Thyroid gland (tissue), 4 donors: ENCODE measurements around the gene GALNTL6. TPM values are rescaled to one million over a fixed set of nuclear protein-coding genes. Genes with fewer than 3 reads are reported as not detected.
"Not testable (repeated sequence)": the region's sequence is repeated elsewhere in the genome, so short reads cannot be mapped to it uniquely, and the experiment has no call there.

Experiments used
- DNase-seq, 2 donors: peaks; one replicate each; pipeline ENCODE4 v3.0.0-alpha.2; 2019
- H3K27ac ChIP-seq, 3 donors: fragments of 200-600 bp; sonication (generic); 1 replicate in 2 of 3; 2 replicates in 1 of 3; pipeline ENCODE4 v1.5.1; 2016 to 2019; ENCODE audit warnings: mild to moderate bottlenecking in 1 of 3, moderate library complexity in 1 of 3
- H3K27me3 ChIP-seq: fragments of 200-600 bp; sonication (generic); one replicate; pipeline ENCODE4 v1.5.1; 2019
- H3K36me3 ChIP-seq, 2 donors: fragments of 200-600 bp; sonication (generic); one replicate each; pipeline ENCODE4 v1.5.1; 2016 to 2019
- H3K4me1 ChIP-seq, 2 donors: fragments of 200-600 bp; sonication (generic); one replicate each; pipeline ENCODE4 v1.5.1; 2017 to 2019
- H3K4me3 ChIP-seq, 3 donors: fragments of 200-600 bp; sonication (generic); replicated peaks in 1 of 3; 1 replicate in 2 of 3; 2 replicates in 1 of 3; pipeline ENCODE4 v1.5.1; 2016; ENCODE audit warnings: mild to moderate bottlenecking in 1 of 3
- H3K9me3 ChIP-seq: fragments of 200-600 bp; sonication (generic); one replicate; pipeline ENCODE4 v1.5.1; 2017
- POLR2A ChIP-seq, 2 donors: fragments of 450-650 bp; IDR thresholded peaks; one replicate each; pipeline ENCODE4 v1.6.1; 2017; ENCODE audit warnings: antibody characterized with exemption in 2 of 2, mild to moderate bottlenecking in 2 of 2, moderate library complexity in 1 of 2
- WGBS, 2 donors: methylation state at CpG; one replicate each; pipeline ENCODE4 v1.1.5; 2017; 5-methylcytosine and 5-hydroxymethylcytosine counted together
- intact Hi-C: fragments of 100-400 bp; cut with DNase I; formaldehyde crosslinking; loops from one replicate; pipeline ENCODE4 v1.15.1; 2023
- total RNA-seq, 4 donors: library from RNA; depleted of rRNA; stranded (reverse); fragments of >200 nt; gene quantifications; one replicate each; pipeline ENCODE4 v1.2.3, GENCODE V29; 2016
- TF ChIP-seq, protein P1 (sequence below), 6 experiments: fragments of 200-600 bp in 3 of 6; fragments of 450-650 bp in 3 of 6; sonication (generic) in 3 of 6; IDR thresholded peaks; one replicate each; pipeline ENCODE4 v1.5.1; 2016 to 2019; ENCODE audit warnings: antibody characterized with exemption in 6 of 6, mild to moderate bottlenecking in 2 of 6, inconsistent platforms in 1 of 6, moderate library complexity in 1 of 6

The GALNTL6 gene
- total RNA-seq, 4 donors from 2014 or later: not detected

- no peaks in the 10 kb centered on the region for H3K27me3 ChIP-seq
- no peaks in the 10 kb centered on the region for H3K4me1 ChIP-seq
- no peak overlapping the region for H3K27ac ChIP-seq
- intact Hi-C loops: no loop called here
- DNase-seq: no peak
- H3K4me3 ChIP-seq: no peak overlapping the region
- no peaks in the 10 kb centered on the region for H3K9me3 ChIP-seq
- TF ChIP-seq, protein P1, sequence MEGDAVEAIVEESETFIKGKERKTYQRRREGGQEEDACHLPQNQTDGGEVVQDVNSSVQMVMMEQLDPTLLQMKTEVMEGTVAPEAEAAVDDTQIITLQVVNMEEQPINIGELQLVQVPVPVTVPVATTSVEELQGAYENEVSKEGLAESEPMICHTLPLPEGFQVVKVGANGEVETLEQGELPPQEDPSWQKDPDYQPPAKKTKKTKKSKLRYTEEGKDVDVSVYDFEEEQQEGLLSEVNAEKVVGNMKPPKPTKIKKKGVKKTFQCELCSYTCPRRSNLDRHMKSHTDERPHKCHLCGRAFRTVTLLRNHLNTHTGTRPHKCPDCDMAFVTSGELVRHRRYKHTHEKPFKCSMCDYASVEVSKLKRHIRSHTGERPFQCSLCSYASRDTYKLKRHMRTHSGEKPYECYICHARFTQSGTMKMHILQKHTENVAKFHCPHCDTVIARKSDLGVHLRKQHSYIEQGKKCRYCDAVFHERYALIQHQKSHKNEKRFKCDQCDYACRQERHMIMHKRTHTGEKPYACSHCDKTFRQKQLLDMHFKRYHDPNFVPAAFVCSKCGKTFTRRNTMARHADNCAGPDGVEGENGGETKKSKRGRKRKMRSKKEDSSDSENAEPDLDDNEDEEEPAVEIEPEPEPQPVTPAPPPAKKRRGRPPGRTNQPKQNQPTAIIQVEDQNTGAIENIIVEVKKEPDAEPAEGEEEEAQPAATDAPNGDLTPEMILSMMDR (IDR thresholded peaks at IDR 0.05): no peak
- no peak for TF ChIP-seq POLR2A (IDR thresholded peaks at IDR 0.05)
- H3K36me3 ChIP-seq: no peaks in the 10 kb centered on the region
- 39 to 49% methylated on average over 15 of the region's 15 CpGs for WGBS, 2 donors
Measured at GRCh38 chr4:172726001-172726423, 912.8 kb downstream of the GALNTL6 start.

DNA sequence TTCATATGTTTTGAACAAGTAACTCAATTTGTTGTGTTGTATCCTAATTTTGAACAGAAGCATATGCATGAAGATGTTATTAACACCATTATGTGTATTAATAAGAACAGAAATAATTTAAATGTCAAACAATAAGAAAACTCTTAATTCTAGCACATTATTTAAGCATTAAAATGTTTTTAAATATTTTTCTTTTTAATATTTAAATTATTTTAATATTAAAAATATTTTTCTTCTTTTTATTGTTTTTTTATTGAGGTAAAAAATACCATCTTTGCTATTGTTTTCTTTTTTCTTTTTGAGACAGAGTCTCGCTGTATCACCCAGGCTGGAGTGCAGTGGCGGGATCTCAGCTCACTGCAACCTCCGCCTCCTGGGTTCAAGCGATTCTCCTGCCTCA lies 914.4 kb downstream of the GALNTL6 start:
- WGBS, 2 donors: 94 to 98% methylated on average over 4 of the region's 4 CpGs
- DNase-seq: no peak
- H3K27ac ChIP-seq: no peak overlapping the region
- H3K36me3 ChIP-seq: no peaks in the 10 kb centered on the region
- H3K9me3 ChIP-seq: no peaks in the 10 kb centered on the region
- TF ChIP-seq POLR2A (IDR thresholded peaks at IDR 0.05): no peak
- TF ChIP-seq, protein P1 (IDR thresholded peaks at IDR 0.05): no peak
- H3K27me3 ChIP-seq: no peaks in the 10 kb centered on the region
- intact Hi-C loops: no loop called here
- no peak overlapping the region for H3K4me3 ChIP-seq
- no peaks in the 10 kb centered on the region for H3K4me1 ChIP-seq

DNA sequence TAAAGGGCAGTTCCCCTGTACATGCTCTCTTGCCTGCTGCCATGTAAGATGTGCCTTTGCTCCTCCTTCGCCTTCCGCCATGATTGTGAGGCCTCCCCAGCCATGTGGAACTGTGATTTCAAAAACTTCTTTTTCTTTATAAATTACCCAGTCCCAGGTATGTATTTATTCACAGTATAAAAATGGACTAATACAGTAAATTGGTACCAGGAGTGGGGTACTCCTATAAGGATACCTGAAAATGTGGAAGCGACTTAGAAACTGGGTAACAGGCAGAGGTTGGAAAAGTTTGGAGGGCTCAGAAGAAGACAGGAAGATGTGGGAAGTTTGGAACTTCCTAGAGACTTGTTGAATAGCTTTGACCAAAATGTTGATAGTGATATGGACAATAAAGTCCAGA lies 920.4 kb downstream of the GALNTL6 start:
- H3K27me3 ChIP-seq, H3K4me1 ChIP-seq, H3K9me3 ChIP-seq, DNase-seq, H3K4me3 ChIP-seq, intact Hi-C loops, H3K36me3 ChIP-seq, H3K27ac ChIP-seq: not testable (repeated sequence)
- 96 to 99% methylated on average over 3 of the region's 3 CpGs for WGBS, 2 donors

- no peaks in the 10 kb centered on the region for H3K36me3 ChIP-seq
- no peak overlapping the region for H3K4me3 ChIP-seq
- no peak overlapping the region for H3K27ac ChIP-seq
- H3K4me1 ChIP-seq: no peaks in the 10 kb centered on the region
- no peak for TF ChIP-seq POLR2A (IDR thresholded peaks at IDR 0.05)
- TF ChIP-seq, protein P1 (IDR thresholded peaks at IDR 0.05): no peak
- intact Hi-C loops: no loop called here
- 87 to 91% methylated on average over 4 of the region's 4 CpGs for WGBS, 2 donors
- no peaks in the 10 kb centered on the region for H3K9me3 ChIP-seq
- DNase-seq: no peak
- H3K27me3 ChIP-seq: no peaks in the 10 kb centered on the region
Measured at GRCh38 chr4:172734555-172734954, 921.4 kb downstream of the GALNTL6 start.

GRCh38 chr4:172736046-172736445 lies 922.8 kb downstream of the GALNTL6 start:
- no peaks in the 10 kb centered on the region for H3K36me3 ChIP-seq
- WGBS, 2 donors: 81 to 86% methylated on average over 5 of the region's 5 CpGs

More at GRCh38 chr4:172736046-172736445, 922.8 kb downstream of the GALNTL6 start:
- no peaks in the 10 kb centered on the region for H3K9me3 ChIP-seq
- H3K27me3 ChIP-seq: no peaks in the 10 kb centered on the region
- intact Hi-C loops: no loop called here
- DNase-seq: no peak
- H3K4me1 ChIP-seq: no peaks in the 10 kb centered on the region
- no peak overlapping the region for H3K27ac ChIP-seq
- H3K4me3 ChIP-seq: no peak overlapping the region
- TF ChIP-seq, protein P1 (IDR thresholded peaks at IDR 0.05): no peak
- TF ChIP-seq POLR2A (IDR thresholded peaks at IDR 0.05): no peak
